GM19324 (cell line): ENCODE measurements around the gene KRTAP10-4.
"Not testable (repeated sequence)": the region's sequence is repeated elsewhere in the genome, so short reads cannot be mapped to it uniquely, and the experiment has no call there.

Experiments
- ATAC-seq: cut with Tn5 transposase; IDR thresholded peaks from one replicate; pipeline ENCODE4 v1.9.1; 2021; ENCODE audit warnings: mild to moderate bottlenecking, moderate library complexity; ENCODE audit not compliant: unreplicated experiment, low FRiP score

Gene KRTAP10-4

DNA sequence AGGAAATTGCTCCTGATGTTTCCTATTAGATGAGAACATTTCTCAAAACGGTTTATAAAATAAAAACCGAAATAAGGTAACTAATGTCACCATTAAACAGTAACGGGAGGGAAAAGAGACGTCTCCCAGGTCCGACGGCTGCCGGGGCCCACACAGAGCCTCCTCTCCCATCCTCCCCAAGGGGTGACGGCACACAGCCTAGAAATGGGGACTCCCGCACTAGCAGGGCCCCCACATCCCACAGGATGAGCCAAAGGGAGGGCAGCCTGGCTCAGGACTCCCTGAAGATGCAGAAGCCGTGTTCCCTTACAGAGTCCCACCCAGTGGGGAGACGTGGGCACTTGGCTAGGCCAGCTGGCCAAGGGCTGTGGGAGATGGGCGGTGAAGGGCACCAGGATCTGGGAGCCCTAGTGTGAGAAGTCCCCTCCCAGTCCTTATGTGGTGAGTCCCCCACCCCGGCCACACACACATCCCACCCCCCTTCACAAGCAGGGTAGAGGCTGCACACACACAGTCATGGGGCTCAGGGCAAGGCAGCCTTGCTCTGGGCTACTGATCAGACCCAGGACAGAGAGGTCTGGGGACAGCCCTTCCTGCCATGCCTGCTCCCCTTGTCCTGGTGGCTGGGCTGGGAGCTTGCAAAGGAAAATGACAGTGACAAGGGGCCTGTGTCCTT is 18.2 kb upstream of the KRTAP10-4 start:
- ATAC-seq = no peak

DNA sequence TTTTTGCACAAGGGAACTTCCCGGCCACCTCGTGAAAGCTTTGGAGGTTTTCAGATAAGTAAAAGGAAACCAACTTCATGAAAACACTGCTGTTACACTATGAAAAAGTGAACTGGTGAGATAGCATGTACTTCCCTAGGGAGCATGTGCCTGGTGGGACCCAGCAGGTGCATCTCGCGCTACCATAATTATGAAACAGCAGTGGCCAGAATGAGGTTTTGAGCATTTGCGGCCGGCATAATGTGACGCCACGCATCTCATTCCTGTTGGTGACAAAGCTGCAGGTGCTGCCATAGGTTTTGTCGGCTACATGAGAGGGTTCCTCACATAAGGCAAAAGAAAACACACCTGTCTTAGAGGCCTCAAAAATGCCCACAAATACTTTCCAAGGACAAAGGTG is 16.6 kb upstream of the KRTAP10-4 start:
- no peak for ATAC-seq

- no peak for ATAC-seq
Measured at GRCh38 chr21:44557491-44558328, 15.8 kb upstream of the KRTAP10-4 start.

DNA sequence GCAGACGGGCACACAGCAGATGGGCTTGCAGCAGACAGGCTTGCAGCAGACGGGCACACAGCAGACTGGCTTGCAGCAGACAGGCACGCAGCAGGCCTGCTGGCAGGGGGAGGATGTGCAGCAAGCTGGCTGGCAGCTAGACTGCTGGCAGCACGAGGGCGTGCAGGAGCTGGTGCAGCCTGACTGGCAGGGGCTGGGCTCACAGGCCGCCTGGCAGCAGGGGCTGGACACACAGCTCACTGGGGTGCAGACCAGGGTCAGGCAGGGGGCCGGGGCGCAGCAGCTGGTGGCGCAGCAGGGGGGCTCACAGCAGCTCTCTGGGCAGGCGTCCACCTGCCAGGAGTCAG is 15.2 kb upstream of the KRTAP10-4 start:
- not testable (repeated sequence) for ATAC-seq

DNA sequence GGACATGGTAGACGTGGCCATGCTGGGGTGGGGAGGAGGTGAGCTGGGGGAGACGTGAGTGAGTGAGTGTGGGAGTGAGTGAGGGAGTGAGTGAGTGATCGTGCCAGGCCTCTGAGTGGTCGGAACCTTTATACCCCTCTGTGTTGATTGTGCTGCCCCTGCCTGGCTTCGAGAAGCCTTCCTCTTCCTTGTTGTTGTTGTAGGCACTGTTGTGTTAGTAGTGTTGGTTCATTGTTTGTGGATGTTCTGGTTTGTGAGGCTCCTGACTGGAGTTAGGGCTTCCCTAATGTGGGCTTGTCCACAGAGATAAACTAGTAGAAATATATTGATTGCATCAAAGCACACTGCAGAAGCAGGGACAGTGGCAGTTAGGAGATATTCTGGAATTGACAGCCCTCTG is 14.8 kb upstream of the KRTAP10-4 start, which contains the start of gene KRTAP10-3:
Gene KRTAP10-3, minus strand, starts transcription at position 101 of the 400 bp plus-strand sequence. Its CDS starts 80 bp downstream, at position 21.
- ATAC-seq = no peak

DNA sequence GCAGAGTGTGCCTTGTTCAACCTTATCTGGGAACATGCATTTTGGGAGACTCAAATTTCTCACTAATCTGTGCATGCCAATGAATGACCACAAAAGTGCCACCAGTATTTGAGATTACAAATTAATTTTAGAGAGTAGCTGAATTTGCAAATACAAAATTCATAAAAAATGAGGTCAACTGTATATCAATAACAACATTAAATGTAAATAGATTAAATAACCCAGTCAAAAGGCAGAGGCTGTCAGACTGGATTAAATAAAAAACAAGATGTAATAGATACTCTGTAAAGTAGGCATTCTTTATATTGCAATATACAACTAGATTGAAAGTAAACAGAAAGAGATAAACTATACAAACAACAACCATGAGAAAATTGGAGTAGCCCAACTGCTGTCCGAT is 9.4 kb upstream of the KRTAP10-4 start:
- no peak for ATAC-seq

- no peak for ATAC-seq
Measured at GRCh38 chr21:44564886-44565598, 8.5 kb upstream of the KRTAP10-4 start.

GRCh38 chr21:44566403-44566802 is 7.1 kb upstream of the KRTAP10-4 start:
- no peak for ATAC-seq

- ATAC-seq = no peak
Measured at GRCh38 chr21:44567481-44568171, 5.9 kb upstream of the KRTAP10-4 start.

DNA sequence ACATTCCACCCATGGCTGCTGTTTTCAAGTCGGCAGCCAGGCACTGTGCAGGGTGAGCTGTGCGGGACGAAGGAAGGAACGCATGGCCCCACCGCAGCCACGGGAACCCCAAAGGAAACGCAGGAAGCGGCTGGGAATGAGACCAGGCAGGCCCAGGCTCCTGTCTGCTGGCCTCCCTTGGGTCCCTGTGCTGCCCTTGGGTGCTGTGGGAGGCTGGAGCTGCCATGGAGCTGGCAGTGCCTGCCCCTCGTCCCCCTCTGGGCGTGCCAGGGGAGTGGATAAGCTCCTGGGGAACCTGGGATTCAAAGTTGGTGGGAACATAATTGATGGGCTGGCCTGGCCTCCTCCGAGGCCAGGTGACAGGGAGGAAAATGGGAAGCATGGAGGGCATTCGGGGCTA is 5.3 kb upstream of the KRTAP10-4 start:
- ATAC-seq = no peak

DNA sequence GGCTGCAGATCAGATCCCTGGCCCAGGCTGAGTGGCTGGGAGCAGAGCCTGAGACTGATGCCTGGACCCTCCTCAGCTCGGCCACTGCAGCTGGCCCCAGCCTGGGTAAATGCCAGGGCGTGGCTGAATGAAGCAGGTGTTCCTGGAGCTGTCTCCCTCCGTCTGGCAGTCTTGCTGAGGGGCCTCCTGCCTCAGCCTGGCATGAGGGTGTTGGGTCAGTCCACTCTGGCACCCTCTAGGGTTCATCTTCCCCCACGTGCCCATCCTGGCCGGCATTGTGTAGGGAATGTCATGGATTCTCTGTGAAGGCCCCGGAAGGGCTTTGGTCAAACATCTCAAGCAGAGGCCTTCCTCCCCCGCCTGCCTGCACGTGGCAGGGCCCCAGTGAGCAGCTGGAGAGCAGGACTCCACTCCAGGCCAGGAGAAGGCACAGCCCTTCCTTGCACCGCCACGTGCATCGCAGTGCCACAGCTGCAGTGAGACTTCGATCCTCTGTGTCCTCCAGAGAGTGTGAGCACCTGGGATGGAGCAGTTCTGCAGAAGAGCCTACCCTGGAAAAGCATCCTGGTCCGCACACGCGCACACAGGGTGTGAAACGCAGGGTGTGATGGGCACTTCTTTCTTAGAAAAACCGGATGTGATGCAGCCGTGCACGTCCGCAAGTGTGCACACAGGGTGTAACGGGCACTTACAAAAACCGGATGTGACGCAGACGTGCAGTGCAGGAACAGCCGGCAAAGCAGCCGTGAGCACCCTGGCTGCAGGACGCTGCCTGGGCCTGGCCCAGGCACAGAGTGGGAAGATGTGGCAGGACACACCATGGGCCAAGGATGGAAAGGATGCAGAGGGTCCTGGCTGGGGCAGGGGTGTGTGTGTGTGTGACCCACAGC is 4.6 kb upstream of the KRTAP10-4 start:
- ATAC-seq = no peak

- ATAC-seq = no peak
Measured at GRCh38 chr21:44569861-44570517, 3.5 kb upstream of the KRTAP10-4 start.

DNA sequence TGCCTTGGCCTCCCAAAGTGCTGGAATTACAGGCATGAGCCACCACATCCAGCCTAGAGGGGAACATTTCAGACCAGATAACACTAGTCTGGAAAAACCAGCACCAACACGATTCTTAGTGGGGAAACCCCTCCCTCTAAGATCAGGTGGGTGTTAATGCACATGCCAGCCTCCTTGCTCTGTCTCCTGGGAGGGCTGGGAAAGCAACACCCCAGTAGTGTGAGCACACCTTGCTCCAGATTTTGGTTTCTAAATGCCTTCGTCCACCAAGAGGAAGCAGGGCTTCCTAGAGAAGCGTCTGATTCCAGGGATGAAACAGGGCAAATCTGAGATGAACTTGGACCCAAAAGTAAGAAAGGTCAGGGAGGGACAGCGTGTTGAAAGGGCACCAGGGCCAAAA is 2.2 kb upstream of the KRTAP10-4 start:
- no peak for ATAC-seq

DNA sequence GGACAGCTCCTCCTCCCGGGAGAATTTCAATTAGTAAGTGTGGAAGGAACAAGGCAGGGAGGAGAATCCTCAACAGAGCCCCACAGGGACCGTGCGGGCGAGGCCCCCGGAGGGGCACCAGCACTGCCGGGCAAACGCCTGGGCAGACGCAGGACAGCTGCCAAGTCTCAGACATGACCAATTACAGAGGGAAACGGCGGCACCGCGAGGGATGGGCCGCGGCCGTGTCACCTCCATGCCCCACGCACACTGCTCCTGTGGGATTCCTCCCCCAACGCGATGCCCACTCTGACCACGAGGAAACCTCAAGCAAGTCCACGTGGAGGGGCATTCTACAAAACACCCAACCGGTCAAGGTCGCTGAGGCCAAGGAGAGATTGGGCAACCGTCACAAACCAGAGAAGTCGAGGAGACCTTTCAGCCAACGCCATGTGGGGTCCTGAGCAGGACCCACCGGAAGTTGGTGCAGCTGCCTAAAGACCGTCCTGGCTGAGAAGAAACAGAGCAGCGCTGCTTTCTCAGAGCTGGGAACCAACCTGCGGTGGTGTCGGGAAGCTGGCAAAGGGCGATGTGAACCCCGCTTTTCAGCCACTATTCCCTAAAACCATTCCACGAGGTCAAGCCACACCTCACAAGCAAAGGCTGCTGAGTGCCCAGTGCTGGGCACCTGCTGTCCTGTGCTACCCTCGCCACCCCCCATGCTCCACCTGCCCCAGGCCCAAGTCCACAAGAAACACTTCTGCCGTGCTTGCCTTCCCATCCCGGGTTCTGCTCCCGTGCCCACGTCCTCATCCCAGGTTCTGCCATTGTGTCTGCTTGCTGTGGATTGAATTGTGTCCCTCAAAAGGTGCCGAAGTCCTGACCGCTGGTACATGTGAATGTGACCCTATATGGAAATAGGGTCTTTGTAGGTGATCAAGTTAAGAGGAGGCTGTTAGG is 1.4 kb upstream of the KRTAP10-4 start:
- no peak for ATAC-seq

DNA sequence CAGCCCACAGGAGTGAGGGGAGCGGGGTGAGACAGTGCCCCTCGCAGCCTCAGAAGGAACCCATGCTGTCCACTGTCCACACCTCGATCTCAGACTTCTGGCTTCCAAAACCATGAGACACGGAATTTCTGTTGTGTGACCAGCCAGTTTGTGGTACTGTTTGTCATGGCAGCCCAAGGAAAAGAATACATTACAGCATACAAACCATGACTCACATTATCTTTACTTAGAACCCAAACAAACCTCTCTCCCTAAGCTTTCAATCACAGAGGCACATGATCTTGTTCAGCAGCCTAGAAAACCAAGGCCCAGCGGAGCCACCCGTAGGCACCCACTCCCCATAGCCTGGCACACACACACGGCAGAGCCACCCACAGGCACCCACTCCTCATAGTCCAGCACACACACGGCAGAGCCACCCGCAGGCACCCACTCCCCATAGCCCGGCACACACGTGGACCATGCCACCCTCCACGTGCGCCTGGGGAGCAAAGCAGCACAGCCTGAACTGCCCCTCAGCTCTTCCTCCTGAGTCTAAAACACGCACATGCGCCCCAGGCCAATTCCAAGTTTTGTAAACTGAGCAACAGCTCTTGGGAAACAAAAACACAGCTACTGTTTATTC is 458 bp upstream of the KRTAP10-4 start:
- ATAC-seq = no peak

DNA sequence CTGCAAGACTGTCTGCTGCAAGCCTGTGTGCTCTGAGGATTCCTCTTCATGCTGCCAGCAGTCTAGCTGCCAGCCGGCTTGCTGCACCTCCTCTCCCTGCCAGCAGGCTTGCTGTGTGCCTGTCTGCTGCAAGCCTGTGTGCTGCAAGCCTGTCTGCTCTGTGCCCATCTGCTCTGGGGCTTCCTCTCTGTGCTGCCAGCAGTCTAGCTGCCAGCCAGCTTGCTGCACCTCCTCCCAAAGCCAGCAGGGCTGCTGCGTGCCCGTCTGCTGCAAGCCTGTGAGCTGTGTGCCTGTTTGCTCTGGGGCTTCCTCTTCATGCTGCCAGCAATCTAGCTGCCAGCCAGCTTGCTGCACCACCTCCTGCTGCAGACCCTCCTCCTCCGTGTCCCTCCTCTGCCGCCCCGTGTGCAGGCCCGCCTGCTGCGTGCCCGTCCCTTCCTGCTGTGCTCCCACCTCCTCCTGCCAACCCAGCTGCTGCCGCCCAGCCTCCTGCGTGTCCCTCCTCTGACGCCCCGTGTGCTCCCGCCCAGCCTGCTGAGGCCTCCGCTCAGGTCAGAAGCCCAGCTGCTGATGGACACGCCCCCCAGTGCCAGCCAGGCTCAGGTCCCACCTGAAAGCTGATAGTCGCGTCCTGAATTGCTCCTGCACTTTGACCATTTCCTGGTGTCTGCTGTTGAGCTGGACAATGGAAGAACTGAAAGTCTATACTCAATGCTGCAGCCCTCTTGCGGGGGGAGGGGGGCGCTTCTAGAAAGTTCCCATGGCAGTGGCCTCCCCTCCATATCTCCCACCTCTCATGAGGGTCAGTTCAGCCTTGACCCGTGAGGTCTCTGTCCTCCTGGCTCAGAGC is 1.2 kb downstream of the KRTAP10-4 start:
- no peak for ATAC-seq
